Neural progenitor cell (in vitro differentiated cells): ENCODE results near the gene NLRP11. TPM values are rescaled to one million over a fixed set of nuclear protein-coding genes. Genes with fewer than 3 reads are reported as not detected.
"Not testable (repeated sequence)": the region's sequence is repeated elsewhere in the genome, so short reads cannot be mapped to it uniquely, and the experiment has no call there.

ENCODE experiments used
- DNase-seq: peaks from one replicate; pipeline ENCODE4 v3.0.0-alpha.2; 2016; ENCODE audit warnings: low spot score
- H2AFZ ChIP-seq: fragments of 200-600 bp; sonication (generic); replicated peaks from 2 replicates; pipeline ENCODE4 v1.6.1; 2016; ENCODE audit warnings: antibody characterized with exemption
- H3F3A ChIP-seq: fragments of 200-600 bp; sonication (generic); 2 replicates; pipeline ENCODE4 v1.6.1; 2016; ENCODE audit warnings: antibody characterized with exemption, low read depth
- H3K27ac ChIP-seq: fragments of 200-600 bp; sonication (generic); 2 replicates; pipeline ENCODE4 v1.5.1; 2016; ENCODE audit warnings: mild to moderate bottlenecking
- H3K27me3 ChIP-seq: fragments of 200-600 bp; sonication (generic); 2 replicates; pipeline ENCODE4 v1.6.1; 2016; ENCODE audit warnings: mild to moderate bottlenecking, moderate library complexity
- H3K36me3 ChIP-seq: fragments of 200-600 bp; sonication (generic); 2 replicates; pipeline ENCODE4 v1.5.1; 2016
- H3K4me1 ChIP-seq: fragments of 200-600 bp; sonication (generic); 2 replicates; pipeline ENCODE4 v1.6.1; 2016; ENCODE audit warnings: mixed run types
- H3K4me2 ChIP-seq: fragments of 200-600 bp; sonication (generic); 2 replicates; pipeline ENCODE4 v1.6.1; 2016
- H3K4me3 ChIP-seq: fragments of 200-600 bp; sonication (generic); 2 replicates; pipeline ENCODE4 v1.5.1; 2016
- H3K79me2 ChIP-seq: fragments of 200-600 bp; sonication (generic); 2 replicates; pipeline ENCODE4 v1.6.1; 2016; ENCODE audit warnings: low read depth
- H3K9ac ChIP-seq: fragments of 200-600 bp; sonication (generic); 2 replicates; pipeline ENCODE4 v1.6.1; 2016
- H3K9me3 ChIP-seq: fragments of 200-600 bp; sonication (generic); 2 replicates; pipeline ENCODE4 v1.5.1; 2016; ENCODE audit warnings: low read depth
- H4K20me1 ChIP-seq: fragments of 200-600 bp; sonication (generic); 2 replicates; pipeline ENCODE4 v1.6.1; 2016; ENCODE audit warnings: low read depth
- H3K27ac Mint-ChIP-seq: 3 replicates; pipeline ENCODE4 v1.8.0; 2021; ENCODE audit warnings: mixed read lengths
- H3K27me3 Mint-ChIP-seq: 2 replicates; pipeline ENCODE4 v1.8.0; 2022; ENCODE audit warnings: low read depth, mild to moderate bottlenecking, inconsistent platforms, moderate library complexity, mixed read lengths; ENCODE audit not compliant: insufficient read depth
- H3K36me3 Mint-ChIP-seq: 3 replicates; pipeline ENCODE4 v1.8.0; 2021; ENCODE audit warnings: mixed read lengths
- H3K4me1 Mint-ChIP-seq: 3 replicates; pipeline ENCODE4 v1.8.0; 2021; ENCODE audit warnings: mixed read lengths
- H3K4me3 Mint-ChIP-seq: 3 replicates; pipeline ENCODE4 v1.8.0; 2021; ENCODE audit warnings: mild to moderate bottlenecking, moderate library complexity, mixed read lengths
- H3K9me3 Mint-ChIP-seq: 3 replicates; pipeline ENCODE4 v1.8.0; 2020; ENCODE audit warnings: mixed read lengths
- CTCF ChIP-seq: fragments of 200-600 bp; sonication (generic); IDR thresholded peaks from 2 replicates; pipeline ENCODE4 v1.5.1; 2017; ENCODE audit warnings: antibody characterized with exemption, mild to moderate bottlenecking
- EZH2 ChIP-seq: fragments of 200-600 bp; sonication (generic); IDR thresholded peaks from 2 replicates; pipeline ENCODE4 v1.6.1; 2017; ENCODE audit warnings: antibody characterized with exemption, mild to moderate bottlenecking, moderate library complexity
- EZH2phosphoT487 ChIP-seq: fragments of 200-600 bp; sonication (generic); IDR thresholded peaks from 2 replicates; pipeline ENCODE4 v1.6.1; 2017; ENCODE audit warnings: antibody characterized with exemption
- total RNA-seq: library from RNA; depleted of rRNA; stranded (reverse); fragments of >200 nt; gene quantifications from 2 replicates; pipeline ENCODE4 v1.2.3, GENCODE V29; 2015; ENCODE audit warnings: low replicate concordance

NLRP11 gene
- total RNA-seq, 1 donor from 2014 or later, result not detected

- no peaks in the 10 kb centered on the region for H4K20me1 ChIP-seq
- Mint-ChIP-seq H3K36me3 (no peaks in the 10 kb centered on the region), H3K27ac (no peak overlapping the region), H3K4me1 (no peaks in the 10 kb centered on the region), H3K27me3 (peaks cover 2% of the 10 kb centered on the region), H3K9me3 (peaks cover 7% of the 10 kb centered on the region), H3K4me3 (no peak overlapping the region)
- no peaks in the 10 kb centered on the region for H3K4me1 ChIP-seq
- H3K9ac ChIP-seq, result no peak overlapping the region
- H3K79me2 ChIP-seq, result no peaks in the 10 kb centered on the region
- H3K27me3 ChIP-seq, result no peaks in the 10 kb centered on the region
- no peaks in the 10 kb centered on the region for H3K36me3 ChIP-seq
- H3K9me3 ChIP-seq, result peaks cover 9% of the 10 kb centered on the region
- no peak overlapping the region for H2AFZ ChIP-seq
- H3F3A ChIP-seq, result no peaks in the 10 kb centered on the region
- no peak overlapping the region for H3K27ac ChIP-seq
- DNase-seq, result no peak
- no peak overlapping the region for H3K4me3 ChIP-seq
- H3K4me2 ChIP-seq, result no peak overlapping the region
- no peak for TF ChIP-seq CTCF
- TF ChIP-seq EZH2, result no peak
- TF ChIP-seq EZH2phosphoT487, result no peak
Measured at GRCh38 chr19:55766466-55766865, 65.3 kb downstream of the NLRP11 start.

- H3K36me3 ChIP-seq, H3K4me3 ChIP-seq, H3K9me3 Mint-ChIP-seq, H3K4me1 ChIP-seq, H3K27me3 ChIP-seq, H3K27ac Mint-ChIP-seq, H3F3A ChIP-seq, H3K9me3 ChIP-seq, H3K79me2 ChIP-seq, H3K9ac ChIP-seq, H3K4me2 ChIP-seq, H3K27ac ChIP-seq, H3K4me1 Mint-ChIP-seq, H3K36me3 Mint-ChIP-seq, H2AFZ ChIP-seq, H3K4me3 Mint-ChIP-seq, DNase-seq, H3K27me3 Mint-ChIP-seq, H4K20me1 ChIP-seq: not testable (repeated sequence)
Measured at GRCh38 chr19:55758797-55759196, 73.0 kb downstream of the NLRP11 start, which contains the start of gene RFPL4A. TSS of gene RFPL4A (plus strand) at chr19:55759097. CDS start at chr19:55761801, 2,704 bp downstream.

GRCh38 chr19:55756808-55757207, 75.0 kb downstream of the NLRP11 start:
- H3K27me3 ChIP-seq, H3K36me3 Mint-ChIP-seq, DNase-seq, H3K4me3 Mint-ChIP-seq, H3K9me3 Mint-ChIP-seq, H2AFZ ChIP-seq, H3K36me3 ChIP-seq, H4K20me1 ChIP-seq, H3K79me2 ChIP-seq, H3F3A ChIP-seq, H3K9me3 ChIP-seq, H3K27ac ChIP-seq, H3K27ac Mint-ChIP-seq, H3K4me1 Mint-ChIP-seq, H3K4me3 ChIP-seq, H3K4me2 ChIP-seq, H3K27me3 Mint-ChIP-seq, H3K9ac ChIP-seq, H3K4me1 ChIP-seq: not testable (repeated sequence)

- no peak overlapping the region for H3K4me3 Mint-ChIP-seq
- no peaks in the 10 kb centered on the region for H3K79me2 ChIP-seq
- H4K20me1 ChIP-seq, result no peaks in the 10 kb centered on the region
- DNase-seq, result no peak
- no peak overlapping the region for H2AFZ ChIP-seq
- no peaks in the 10 kb centered on the region for H3K27me3 ChIP-seq
- H3K27me3 Mint-ChIP-seq, result peaks cover 2% of the 10 kb centered on the region
- H3K4me1 Mint-ChIP-seq, result no peaks in the 10 kb centered on the region
- peaks cover 5% of the 10 kb centered on the region for H3K9me3 ChIP-seq
- H3K4me1 ChIP-seq, result no peaks in the 10 kb centered on the region
- no peak overlapping the region for H3K4me2 ChIP-seq
- H3K9ac ChIP-seq, result no peak overlapping the region
- no peak overlapping the region for H3K27ac Mint-ChIP-seq
- no peak overlapping the region for H3K27ac ChIP-seq
- H3K36me3 ChIP-seq, result no peaks in the 10 kb centered on the region
- TF ChIP-seq EZH2 (no peak), CTCF (no peak), EZH2phosphoT487 (no peak)
- H3F3A ChIP-seq, result no peaks in the 10 kb centered on the region
- H3K9me3 Mint-ChIP-seq, result peaks cover 7% of the 10 kb centered on the region
- no peaks in the 10 kb centered on the region for H3K36me3 Mint-ChIP-seq
- H3K4me3 ChIP-seq, result no peak overlapping the region
Measured at GRCh38 chr19:55753401-55753800, 78.4 kb downstream of the NLRP11 start.
